OCI-LY3 (cell line): Measurements from ENCODE around the gene RETN.

ENCODE experiments used
- CTCF ChIP-seq: fragments of 200-600, 300-600 bp; sonication (generic); IDR thresholded peaks from 2 replicates; pipeline ENCODE4 v1.5.1; 2014; ENCODE audit warnings: antibody characterized with exemption, low read length, low read depth
- EZH2phosphoT487 ChIP-seq: fragments of 200-600 bp; shearing (Covaris generic); IDR thresholded peaks from 2 replicates; pipeline ENCODE4 v1.6.1; 2018; ENCODE audit warnings: antibody characterized with exemption, mixed run types, low read depth

GRCh38 chr19:7681340-7682174 is 12.7 kb downstream of the RETN start:
- TF ChIP-seq CTCF, result peak; percentile 40
- no peak for TF ChIP-seq EZH2phosphoT487
